ENCODE measurements around the gene TSPAN9. TPM values are rescaled to one million over a fixed set of nuclear protein-coding genes. Genes with fewer than 3 reads are reported as not detected.

Gene TSPAN9
- total RNA-seq, 1 experiment from 2014 or later: 9.6 TPM

- no peak for DNase-seq
- ChIA-PET POLR2A (ENCODE audit: unreplicated experiment) (no interaction called here), CTCF (no interaction called here)
- Histone ChIP-seq H3K27ac (no peak overlapping the region), H3K9me3 (ENCODE audit: insufficient read depth, low read depth) (no peaks in the 10 kb centered on the region), H3K4me1 (replicated peaks; ENCODE audit: insufficient read depth) (no peaks in the 10 kb centered on the region), H3K27me3 (ENCODE audit: insufficient read depth, low read depth) (peaks cover 14% of the 10 kb centered on the region; the same call in 1 of the 2 replicates), H2AFZ (no peak overlapping the region), H3K4me2 (no peak overlapping the region), H3K4me3 (no peak overlapping the region), H3K79me2 (ENCODE audit: low read depth) (no peaks in the 10 kb centered on the region), H4K20me1 (ENCODE audit: insufficient read depth) (no peaks in the 10 kb centered on the region), H3K36me3 (ENCODE audit: low read depth) (no peaks in the 10 kb centered on the region), H3F3A (ENCODE audit: insufficient read depth, low read depth) (no peaks in the 10 kb centered on the region), H3K9me2 (ENCODE audit: insufficient read depth) (no peaks in the 10 kb centered on the region)
- BruUV-seq (replicated peaks): no TSS peak
- TF ChIP-seq CTCF (conservative IDR thresholded peaks at IDR 0.05): no peak
- no peak for TF ChIP-seq EZH2 (IDR thresholded peaks at IDR 0.05; ENCODE audit: low read depth)
- intact Hi-C loops (cut with micrococcal nuclease; ENCODE audit: unreplicated experiment): no loop called here
Measured at GRCh38 chr12:3253682-3254275, 176.6 kb downstream of the TSPAN9 start.

- H2AFZ ChIP-seq: no peak overlapping the region
- intact Hi-C loops (cut with micrococcal nuclease; ENCODE audit: unreplicated experiment): no loop called here
- BruUV-seq (replicated peaks): no TSS peak
- H3K4me3 ChIP-seq: no peak overlapping the region
- no peaks in the 10 kb centered on the region for H3K9me3 ChIP-seq (ENCODE audit: insufficient read depth, low read depth)
- TF ChIP-seq EZH2 (IDR thresholded peaks at IDR 0.05; ENCODE audit: low read depth) (no peak), CTCF (conservative IDR thresholded peaks at IDR 0.05) (no peak)
- DNase-seq: no peak
- H4K20me1 ChIP-seq (ENCODE audit: insufficient read depth): no peaks in the 10 kb centered on the region; the same call in 1 of the 2 replicates
- H3K9me2 ChIP-seq (ENCODE audit: insufficient read depth): no peaks in the 10 kb centered on the region
- ChIA-PET CTCF (no interaction called here), POLR2A (ENCODE audit: unreplicated experiment) (no interaction called here)
- H3F3A ChIP-seq (ENCODE audit: insufficient read depth, low read depth): no peaks in the 10 kb centered on the region
- H3K4me2 ChIP-seq: no peak overlapping the region
- H3K27me3 ChIP-seq (ENCODE audit: insufficient read depth, low read depth): 0 out of 2 replicates have a peak, but pooled peaks cover 16% of the 10 kb centered on the region
- no peaks in the 10 kb centered on the region for H3K79me2 ChIP-seq (ENCODE audit: low read depth)
- no peaks in the 10 kb centered on the region for H3K36me3 ChIP-seq (ENCODE audit: low read depth)
- H3K4me1 ChIP-seq (replicated peaks; ENCODE audit: insufficient read depth): no peaks in the 10 kb centered on the region
- no peak overlapping the region for H3K27ac ChIP-seq
Measured at GRCh38 chr12:3255057-3255456, 177.9 kb downstream of the TSPAN9 start.

GRCh38 chr12:3256103-3256631 is 179.0 kb downstream of the TSPAN9 start:
- no peak overlapping the region for H3K4me3 ChIP-seq
- no peak for TF ChIP-seq CTCF (conservative IDR thresholded peaks at IDR 0.05)
- TF ChIP-seq EZH2 (IDR thresholded peaks at IDR 0.05; ENCODE audit: low read depth): no peak
- no peaks in the 10 kb centered on the region for H3K79me2 ChIP-seq (ENCODE audit: low read depth)
- no TSS peak for BruUV-seq (replicated peaks)
- H3K36me3 ChIP-seq (ENCODE audit: low read depth): no peaks in the 10 kb centered on the region
- no peak overlapping the region for H3K27ac ChIP-seq
- H4K20me1 ChIP-seq (ENCODE audit: insufficient read depth): no peaks in the 10 kb centered on the region; the same call in 1 of the 2 replicates
- 0 out of 2 replicates have a peak, but pooled peaks cover 13% of the 10 kb centered on the region for H3K27me3 ChIP-seq (ENCODE audit: insufficient read depth, low read depth)
- H3K4me2 ChIP-seq: no peak overlapping the region
- ChIA-PET CTCF (no interaction called here), POLR2A (ENCODE audit: unreplicated experiment) (no interaction called here)
- H2AFZ ChIP-seq: no peak overlapping the region
- intact Hi-C loops (cut with micrococcal nuclease; ENCODE audit: unreplicated experiment): no loop called here
- no peaks in the 10 kb centered on the region for H3K9me2 ChIP-seq (ENCODE audit: insufficient read depth)
- H3F3A ChIP-seq (ENCODE audit: insufficient read depth, low read depth): no peaks in the 10 kb centered on the region
- DNase-seq: no peak
- no peaks in the 10 kb centered on the region for H3K4me1 ChIP-seq (replicated peaks; ENCODE audit: insufficient read depth)
- H3K9me3 ChIP-seq (ENCODE audit: insufficient read depth, low read depth): no peaks in the 10 kb centered on the region
